ENCODE measurements around the gene RNF121. TPM values are rescaled to one million over a fixed set of nuclear protein-coding genes. Genes with fewer than 3 reads are reported as not detected.

The RNF121 gene
- total and polyA plus RNA-seq, 2 of the 13 experiments (the other 11 are each of a cell fraction or from before 2014, with no cell fraction given): 28.6 to 44.3 TPM

DNA sequence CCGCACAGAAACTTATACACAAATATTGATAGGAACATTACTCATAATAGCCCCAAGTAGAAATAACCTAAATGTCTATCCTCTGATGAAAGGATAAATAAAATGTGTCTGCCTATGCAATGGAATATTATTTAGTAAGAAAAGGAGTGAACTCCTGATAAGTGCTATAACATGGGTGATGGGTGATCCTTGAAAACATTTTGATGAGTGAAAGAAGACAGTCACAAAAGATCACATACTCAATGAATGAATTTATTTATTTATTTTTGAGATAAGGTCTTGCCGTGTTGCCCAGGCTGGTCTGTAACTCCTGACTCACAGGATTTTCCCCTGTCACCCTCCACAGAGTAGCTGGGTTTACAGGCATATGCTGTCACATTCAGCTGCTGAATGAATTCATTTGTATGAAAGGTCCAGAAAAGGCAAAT lies 17.3 kb downstream of the RNF121 start:
- 63% methylated on average over 2 of the region's 2 CpGs for WGBS (ENCODE audit: low lambda C conversion rate)
- Histone ChIP-seq H2AFZ (ENCODE audit: low read length) (no peak overlapping the region), H3K36me3 (replicated peaks in 1 of 2; ENCODE audit: control insufficient read depth in 1 of 2, insufficient read depth in 2 of 2, low read length in 2 of 2) (peaks cover 0 to 2% of the 10 kb centered on the region in 2 experiments; a peak in 3 of 5 replicates), H3K9me3 (ENCODE audit: low read length) (no peaks in the 10 kb centered on the region), H3K4me2 (ENCODE audit: low read depth, low read length) (no peak overlapping the region), H3K9ac (ENCODE audit: insufficient read depth, low read depth, low read length) (no peak overlapping the region), H3K27me3 (ENCODE audit: control insufficient read depth in 1 of 2, insufficient read depth in 2 of 2, low read length in 2 of 2) (no peaks in the 10 kb centered on the region), H3K4me3 (replicated peaks in 1 of 3; ENCODE audit: insufficient read depth in 1 of 3, low read depth in 2 of 3, low read length in 3 of 3) (no peak overlapping the region), H4K20me1 (ENCODE audit: insufficient read depth, low read length) (no peaks in the 10 kb centered on the region), H3K4me1 (ENCODE audit: insufficient read depth, low read length) (peaks cover 71% of the 10 kb centered on the region), H3K27ac (ENCODE audit: extremely low read length, insufficient read depth, low read length) (peak overlapping the region; percentile 92), H3K79me2 (ENCODE audit: insufficient read depth, low read length) (peaks cover 64% of the 10 kb centered on the region)
- intact Hi-C loops (cut with micrococcal nuclease; ENCODE audit: unreplicated experiment): no loop called here
- DNase-seq (ENCODE audit: low spot score): peak; percentile 22
- CTCF ChIA-PET (ENCODE audit: low intra/inter-chr PET ratio, low total read pairs): no interaction called here
- no TSS peak for BruUV-seq (replicated peaks)
- FAIRE-seq: no peak
- TF ChIP-seq GTF3A (CRISPR knock-in tag; conservative IDR thresholded peaks at IDR 0.05) (no peak), FOSL1 (CRISPR knock-in tag; IDR thresholded peaks at IDR 0.05; ENCODE audit: borderline replicate concordance) (no peak), SAP130 (CRISPR knock-in tag; IDR thresholded peaks at IDR 0.05; ENCODE audit: low read depth) (no peak), SAFB2 (CRISPR knock-in tag; IDR thresholded peaks at IDR 0.05; ENCODE audit: borderline replicate concordance, low read depth) (no peak), TCF7 (IDR thresholded peaks at IDR 0.05; ENCODE audit: low read depth) (no peak), ZNF839 (CRISPR knock-in tag; IDR thresholded peaks at IDR 0.05; ENCODE audit: borderline replicate concordance) (no peak), ZNF33A (CRISPR knock-in tag; IDR thresholded peaks at IDR 0.05; ENCODE audit: borderline replicate concordance) (no peak), NRL (CRISPR knock-in tag; IDR thresholded peaks at IDR 0.05; ENCODE audit: borderline replicate concordance) (no peak)
- TF ChIP-seq, protein P1, sequence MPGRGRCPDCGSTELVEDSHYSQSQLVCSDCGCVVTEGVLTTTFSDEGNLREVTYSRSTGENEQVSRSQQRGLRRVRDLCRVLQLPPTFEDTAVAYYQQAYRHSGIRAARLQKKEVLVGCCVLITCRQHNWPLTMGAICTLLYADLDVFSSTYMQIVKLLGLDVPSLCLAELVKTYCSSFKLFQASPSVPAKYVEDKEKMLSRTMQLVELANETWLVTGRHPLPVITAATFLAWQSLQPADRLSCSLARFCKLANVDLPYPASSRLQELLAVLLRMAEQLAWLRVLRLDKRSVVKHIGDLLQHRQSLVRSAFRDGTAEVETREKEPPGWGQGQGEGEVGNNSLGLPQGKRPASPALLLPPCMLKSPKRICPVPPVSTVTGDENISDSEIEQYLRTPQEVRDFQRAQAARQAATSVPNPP (CRISPR knock-in tag; IDR thresholded peaks at IDR 0.05): no peak
- TF ChIP-seq, protein P2, sequence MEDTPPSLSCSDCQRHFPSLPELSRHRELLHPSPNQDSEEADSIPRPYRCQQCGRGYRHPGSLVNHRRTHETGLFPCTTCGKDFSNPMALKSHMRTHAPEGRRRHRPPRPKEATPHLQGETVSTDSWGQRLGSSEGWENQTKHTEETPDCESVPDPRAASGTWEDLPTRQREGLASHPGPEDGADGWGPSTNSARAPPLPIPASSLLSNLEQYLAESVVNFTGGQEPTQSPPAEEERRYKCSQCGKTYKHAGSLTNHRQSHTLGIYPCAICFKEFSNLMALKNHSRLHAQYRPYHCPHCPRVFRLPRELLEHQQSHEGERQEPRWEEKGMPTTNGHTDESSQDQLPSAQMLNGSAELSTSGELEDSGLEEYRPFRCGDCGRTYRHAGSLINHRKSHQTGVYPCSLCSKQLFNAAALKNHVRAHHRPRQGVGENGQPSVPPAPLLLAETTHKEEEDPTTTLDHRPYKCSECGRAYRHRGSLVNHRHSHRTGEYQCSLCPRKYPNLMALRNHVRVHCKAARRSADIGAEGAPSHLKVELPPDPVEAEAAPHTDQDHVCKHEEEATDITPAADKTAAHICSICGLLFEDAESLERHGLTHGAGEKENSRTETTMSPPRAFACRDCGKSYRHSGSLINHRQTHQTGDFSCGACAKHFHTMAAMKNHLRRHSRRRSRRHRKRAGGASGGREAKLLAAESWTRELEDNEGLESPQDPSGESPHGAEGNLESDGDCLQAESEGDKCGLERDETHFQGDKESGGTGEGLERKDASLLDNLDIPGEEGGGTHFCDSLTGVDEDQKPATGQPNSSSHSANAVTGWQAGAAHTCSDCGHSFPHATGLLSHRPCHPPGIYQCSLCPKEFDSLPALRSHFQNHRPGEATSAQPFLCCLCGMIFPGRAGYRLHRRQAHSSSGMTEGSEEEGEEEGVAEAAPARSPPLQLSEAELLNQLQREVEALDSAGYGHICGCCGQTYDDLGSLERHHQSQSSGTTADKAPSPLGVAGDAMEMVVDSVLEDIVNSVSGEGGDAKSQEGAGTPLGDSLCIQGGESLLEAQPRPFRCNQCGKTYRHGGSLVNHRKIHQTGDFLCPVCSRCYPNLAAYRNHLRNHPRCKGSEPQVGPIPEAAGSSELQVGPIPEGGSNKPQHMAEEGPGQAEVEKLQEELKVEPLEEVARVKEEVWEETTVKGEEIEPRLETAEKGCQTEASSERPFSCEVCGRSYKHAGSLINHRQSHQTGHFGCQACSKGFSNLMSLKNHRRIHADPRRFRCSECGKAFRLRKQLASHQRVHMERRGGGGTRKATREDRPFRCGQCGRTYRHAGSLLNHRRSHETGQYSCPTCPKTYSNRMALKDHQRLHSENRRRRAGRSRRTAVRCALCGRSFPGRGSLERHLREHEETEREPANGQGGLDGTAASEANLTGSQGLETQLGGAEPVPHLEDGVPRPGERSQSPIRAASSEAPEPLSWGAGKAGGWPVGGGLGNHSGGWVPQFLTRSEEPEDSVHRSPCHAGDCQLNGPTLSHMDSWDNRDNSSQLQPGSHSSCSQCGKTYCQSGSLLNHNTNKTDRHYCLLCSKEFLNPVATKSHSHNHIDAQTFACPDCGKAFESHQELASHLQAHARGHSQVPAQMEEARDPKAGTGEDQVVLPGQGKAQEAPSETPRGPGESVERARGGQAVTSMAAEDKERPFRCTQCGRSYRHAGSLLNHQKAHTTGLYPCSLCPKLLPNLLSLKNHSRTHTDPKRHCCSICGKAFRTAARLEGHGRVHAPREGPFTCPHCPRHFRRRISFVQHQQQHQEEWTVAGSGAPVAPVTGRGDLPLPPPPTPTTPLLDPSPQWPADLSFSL (CRISPR knock-in tag; IDR thresholded peaks at IDR 0.05): no peak
- TF ChIP-seq, protein P3, sequence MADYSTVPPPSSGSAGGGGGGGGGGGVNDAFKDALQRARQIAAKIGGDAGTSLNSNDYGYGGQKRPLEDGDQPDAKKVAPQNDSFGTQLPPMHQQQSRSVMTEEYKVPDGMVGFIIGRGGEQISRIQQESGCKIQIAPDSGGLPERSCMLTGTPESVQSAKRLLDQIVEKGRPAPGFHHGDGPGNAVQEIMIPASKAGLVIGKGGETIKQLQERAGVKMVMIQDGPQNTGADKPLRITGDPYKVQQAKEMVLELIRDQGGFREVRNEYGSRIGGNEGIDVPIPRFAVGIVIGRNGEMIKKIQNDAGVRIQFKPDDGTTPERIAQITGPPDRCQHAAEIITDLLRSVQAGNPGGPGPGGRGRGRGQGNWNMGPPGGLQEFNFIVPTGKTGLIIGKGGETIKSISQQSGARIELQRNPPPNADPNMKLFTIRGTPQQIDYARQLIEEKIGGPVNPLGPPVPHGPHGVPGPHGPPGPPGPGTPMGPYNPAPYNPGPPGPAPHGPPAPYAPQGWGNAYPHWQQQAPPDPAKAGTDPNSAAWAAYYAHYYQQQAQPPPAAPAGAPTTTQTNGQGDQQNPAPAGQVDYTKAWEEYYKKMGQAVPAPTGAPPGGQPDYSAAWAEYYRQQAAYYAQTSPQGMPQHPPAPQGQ (CRISPR knock-in tag; IDR thresholded peaks at IDR 0.05; ENCODE audit: borderline replicate concordance): no peak
- TF ChIP-seq, protein P4, sequence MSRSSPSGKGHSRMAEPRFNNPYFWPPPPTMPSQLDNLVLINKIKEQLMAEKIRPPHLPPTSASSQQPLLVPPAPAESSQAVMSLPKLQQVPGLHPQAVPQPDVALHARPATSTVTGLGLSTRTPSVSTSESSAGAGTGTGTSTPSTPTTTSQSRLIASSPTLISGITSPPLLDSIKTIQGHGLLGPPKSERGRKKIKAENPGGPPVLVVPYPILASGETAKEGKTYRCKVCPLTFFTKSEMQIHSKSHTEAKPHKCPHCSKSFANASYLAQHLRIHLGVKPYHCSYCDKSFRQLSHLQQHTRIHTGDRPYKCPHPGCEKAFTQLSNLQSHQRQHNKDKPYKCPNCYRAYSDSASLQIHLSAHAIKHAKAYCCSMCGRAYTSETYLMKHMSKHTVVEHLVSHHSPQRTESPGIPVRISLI (CRISPR knock-in tag; IDR thresholded peaks at IDR 0.05; ENCODE audit: borderline replicate concordance): no peak
- no peak for ATAC-seq
- in situ Hi-C loops (cut with HindIII; ENCODE audit: extremely low pct_ligation_motif_present, low pct_unique_long_range_greater_than_20kb): no loop called here
- POLR2A ChIA-PET: interaction anchor here (4.8 kb wide), 1 partner anchor 17 kb away, joined by 34 read pairs; the partner anchor contains the start of genes RNF121 and XNDC1N

All from HepG2 (cell line).